Left kidney (tissue), 2 donors: ENCODE results near the gene NCS1. TPM values are rescaled to one million over a fixed set of nuclear protein-coding genes. Genes with fewer than 3 reads are reported as not detected.
A peak's percentile ranks its signal among the peaks of the same experiment; 100 is the strongest.
"Not testable (repeated sequence)": the region's sequence is repeated elsewhere in the genome, so short reads cannot be mapped to it uniquely, and the experiment has no call there.

Experiments
- DNase-seq: peaks from one replicate; pipeline ENCODE4 v3.0.0-alpha.2; 2013
- polyA plus RNA-seq: library from polyadenylated mRNA; unstranded; fragments of 120-200 nt; gene quantifications from one replicate; pipeline ENCODE4 v1.2.1, GENCODE V29; 2013; ENCODE audit not compliant: insufficient read length

NCS1 gene
- polyA plus RNA-seq, 1 donor: 24.2 TPM

- DNase-seq: no peak
These were observed 64.9 kb downstream of the NCS1 start for GRCh38 chr9:130237076-130237475.

GRCh38 chr9:130237763-130238524, 65.7 kb downstream of the NCS1 start:
- no peak for DNase-seq

GRCh38 chr9:130239363-130239695, 67.1 kb downstream of the NCS1 start:
- no peak for DNase-seq

GRCh38 chr9:130239741-130240241, 67.6 kb downstream of the NCS1 start:
- DNase-seq: no peak

- DNase-seq: peak; percentile 61
These were observed 68.4 kb downstream of the NCS1 start for GRCh38 chr9:130240410-130241197.

- DNase-seq: no peak
These were observed 69.0 kb downstream of the NCS1 start for GRCh38 chr9:130241198-130241535.

- no peak for DNase-seq
These were observed 70.2 kb downstream of the NCS1 start for GRCh38 chr9:130242270-130243014.

- DNase-seq: peak; percentile 53
These were observed 71.0 kb downstream of the NCS1 start for GRCh38 chr9:130243015-130243881.

GRCh38 chr9:130243882-130244170, 71.6 kb downstream of the NCS1 start:
- no peak for DNase-seq

GRCh38 chr9:130244548-130245165, 72.5 kb downstream of the NCS1 start:
- no peak for DNase-seq

GRCh38 chr9:130245474-130245873, 73.3 kb downstream of the NCS1 start:
- no peak for DNase-seq

GRCh38 chr9:130246126-130246525, 73.9 kb downstream of the NCS1 start:
- DNase-seq: no peak

GRCh38 chr9:130254747-130255630, 82.8 kb downstream of the NCS1 start:
- no peak for DNase-seq

- DNase-seq: no peak
These were observed 83.5 kb downstream of the NCS1 start for GRCh38 chr9:130255631-130256134.

GRCh38 chr9:130256644-130257043, 84.4 kb downstream of the NCS1 start:
- no peak for DNase-seq

GRCh38 chr9:130258137-130258536, 85.9 kb downstream of the NCS1 start:
- DNase-seq: not testable (repeated sequence)

- no peak for DNase-seq
These were observed 86.8 kb downstream of the NCS1 start for GRCh38 chr9:130259044-130259443.

- no peak for DNase-seq
These were observed 88.9 kb downstream of the NCS1 start for GRCh38 chr9:130260816-130261765.
